ENCODE results near the gene ZBTB5.

ZBTB5 gene

GRCh38 chr9:37466037-37466709 lies 923 bp upstream of the ZBTB5 start:
- Histone ChIP-seq H3K4me3 (ENCODE audit: low read depth, low read length) (peak overlapping the region; percentile 55), H3K27me3 (ENCODE audit: insufficient read depth, low read depth, severe bottlenecking) (no peaks in the 10 kb centered on the region), H3K9me3 (ENCODE audit: severe bottlenecking) (no peaks in the 10 kb centered on the region), H3K36me3 (peaks cover 9% of the 10 kb centered on the region), H3K27ac (peak overlapping the region; percentile 98)
- no peak for TF ChIP-seq CTCF (IDR thresholded peaks at IDR 0.05; ENCODE audit: low read depth, low read length)
- peak; percentile 92 for DNase-seq

DNA sequence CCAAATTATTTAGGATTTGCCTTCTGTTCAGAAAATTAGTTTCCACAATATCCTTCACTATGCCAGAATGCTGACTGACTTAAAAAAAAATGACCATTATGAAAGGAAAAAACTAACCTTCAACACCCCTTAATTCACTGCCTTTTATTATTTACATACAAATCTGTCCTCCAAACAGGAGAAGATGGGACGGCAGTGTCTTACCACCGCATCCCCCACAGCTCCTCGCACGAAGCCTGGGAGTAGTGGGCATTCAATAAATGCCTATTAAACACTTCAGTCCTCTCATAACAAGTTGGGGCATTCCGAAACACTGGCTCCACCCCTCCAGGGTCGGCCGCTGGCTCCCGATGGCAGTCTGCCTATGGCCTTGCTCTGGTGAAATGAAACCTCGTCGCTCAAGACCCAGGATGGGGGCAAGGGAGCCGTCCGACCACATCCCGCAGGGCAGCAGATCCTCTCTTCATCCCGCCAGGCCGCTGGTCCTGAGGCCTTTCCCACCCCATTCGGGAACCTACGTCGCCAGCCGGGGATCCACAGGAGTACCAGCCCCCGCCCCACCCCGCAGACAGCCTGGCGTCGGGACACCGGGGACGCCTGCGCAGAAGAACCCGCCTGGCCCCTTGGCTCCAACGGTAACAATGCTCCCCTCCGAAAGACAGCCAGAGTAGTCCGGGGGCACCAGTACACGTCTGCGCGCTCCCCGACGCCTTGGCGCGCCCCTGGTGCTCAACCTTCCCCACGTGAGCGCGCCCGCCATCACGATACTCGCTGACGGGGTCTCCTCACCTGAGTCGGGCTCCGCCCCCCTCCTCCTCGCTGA lies 613 bp downstream of the ZBTB5 start:
- DNase-seq: no peak
- Histone ChIP-seq H3K27me3 (ENCODE audit: insufficient read depth, low read depth, severe bottlenecking) (no peaks in the 10 kb centered on the region), H3K27ac (peak overlapping the region; percentile 98), H3K36me3 (peaks cover 9% of the 10 kb centered on the region), H3K4me3 (ENCODE audit: low read depth, low read length) (peak overlapping the region; percentile 55), H3K9me3 (ENCODE audit: severe bottlenecking) (no peaks in the 10 kb centered on the region)
- no peak for TF ChIP-seq CTCF (IDR thresholded peaks at IDR 0.05; ENCODE audit: low read depth, low read length)

GRCh38 chr9:37464006-37464405 lies 1.2 kb downstream of the ZBTB5 start:
- Histone ChIP-seq H3K27ac (peak overlapping the region; percentile 98), H3K9me3 (ENCODE audit: severe bottlenecking) (no peaks in the 10 kb centered on the region), H3K4me3 (ENCODE audit: low read depth, low read length) (peak overlapping the region; percentile 55), H3K36me3 (peaks cover 9% of the 10 kb centered on the region), H3K27me3 (ENCODE audit: insufficient read depth, low read depth, severe bottlenecking) (no peaks in the 10 kb centered on the region)
- no peak for DNase-seq
- no peak for TF ChIP-seq CTCF (IDR thresholded peaks at IDR 0.05; ENCODE audit: low read depth, low read length)

DNA sequence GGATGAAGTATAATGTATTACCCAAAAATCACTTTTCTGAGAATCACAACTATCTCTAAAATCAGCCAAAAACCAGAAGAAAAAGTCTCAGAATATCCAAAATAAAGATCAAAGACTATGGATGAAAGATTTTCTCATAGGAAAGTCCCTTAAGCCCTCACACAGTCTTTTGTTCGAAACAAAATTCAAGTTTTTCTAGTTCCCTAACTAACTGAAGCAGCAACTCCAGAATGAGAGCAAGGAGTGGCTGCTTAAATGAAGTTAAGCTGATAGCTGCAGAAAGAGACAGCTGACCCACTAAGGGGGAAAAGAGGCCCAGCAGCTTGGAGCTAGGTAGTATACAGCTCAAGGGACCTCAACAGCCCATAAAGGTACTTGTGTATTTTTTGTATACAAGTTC lies 8.4 kb downstream of the ZBTB5 start:
- DNase-seq: no peak
- peaks cover 3% of the 10 kb centered on the region for H3K9me3 ChIP-seq (ENCODE audit: severe bottlenecking)
- H3K36me3 ChIP-seq: peaks cover 11% of the 10 kb centered on the region
- H3K27ac ChIP-seq: no peak overlapping the region
- no peaks in the 10 kb centered on the region for H3K27me3 ChIP-seq (ENCODE audit: insufficient read depth, low read depth, severe bottlenecking)
- no peak for TF ChIP-seq CTCF (IDR thresholded peaks at IDR 0.05; ENCODE audit: low read depth, low read length)
- no peak overlapping the region for H3K4me3 ChIP-seq (ENCODE audit: low read depth, low read length)

- H3K27me3 ChIP-seq (ENCODE audit: insufficient read depth, low read depth, severe bottlenecking): no peaks in the 10 kb centered on the region
- TF ChIP-seq CTCF (IDR thresholded peaks at IDR 0.05; ENCODE audit: low read depth, low read length): no peak
- peaks cover 3% of the 10 kb centered on the region for H3K9me3 ChIP-seq (ENCODE audit: severe bottlenecking)
- no peak for DNase-seq
- no peak overlapping the region for H3K4me3 ChIP-seq (ENCODE audit: low read depth, low read length)
- H3K36me3 ChIP-seq: peaks cover 12% of the 10 kb centered on the region
- no peak overlapping the region for H3K27ac ChIP-seq
These were observed 9.2 kb downstream of the ZBTB5 start for GRCh38 chr9:37455884-37456647.
